ENCODE results near the gene CRIP1. TPM values are rescaled to one million over a fixed set of nuclear protein-coding genes. Genes with fewer than 3 reads are reported as not detected.
A peak's percentile ranks its signal among the peaks of the same experiment; 100 is the strongest.

CRIP1 gene
- total RNA-seq, 4 donors from 2014 or later = 28.6 to 140 (median 76.2) TPM

GRCh38 chr14:105500036-105500725 lies 13.5 kb downstream of the CRIP1 start:
- Histone ChIP-seq H3K4me3 (no peak overlapping the region), H3K4me1 (peaks cover 13% of the 10 kb centered on the region), H3K27ac (no peak overlapping the region), H3K9me3 (no peaks in the 10 kb centered on the region), H3K36me3 (peaks cover 6% of the 10 kb centered on the region), H3K27me3 (no peaks in the 10 kb centered on the region)
- WGBS = 86% methylated on average over 18 of the region's 21 CpGs
- no peak for DNase-seq (ENCODE audit: low spot score in 2 of 2)
- TF ChIP-seq EP300 (IDR thresholded peaks at IDR 0.05) (no peak), CTCF (IDR thresholded peaks at IDR 0.05) (no peak), POLR2AphosphoS5 (IDR thresholded peaks at IDR 0.05) (no peak), POLR2A (IDR thresholded peaks at IDR 0.05) (no peak)

DNA sequence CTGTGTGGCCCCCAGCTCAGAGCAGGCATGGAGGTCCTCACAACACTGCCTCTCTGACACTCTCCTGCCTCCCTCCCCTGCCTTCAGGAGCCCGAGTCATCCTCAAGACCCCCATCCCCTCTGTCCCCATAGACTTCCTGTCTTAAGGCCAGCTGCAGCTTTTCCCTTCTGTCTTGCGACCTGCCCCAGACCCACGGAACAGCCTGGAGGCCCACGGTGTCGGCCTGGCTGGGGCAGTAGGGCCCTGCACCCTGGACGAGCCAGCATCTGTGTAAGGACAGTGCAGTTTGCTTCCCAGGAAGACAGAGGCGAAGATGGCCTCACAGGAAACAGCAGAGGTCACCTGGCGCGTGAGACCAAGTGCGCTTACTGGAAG lies 14.0 kb downstream of the CRIP1 start:
- Histone ChIP-seq H3K4me3 (no peak overlapping the region), H3K4me1 (peaks cover 9% of the 10 kb centered on the region), H3K9me3 (no peaks in the 10 kb centered on the region), H3K27ac (no peak overlapping the region), H3K27me3 (no peaks in the 10 kb centered on the region), H3K36me3 (peaks cover 6% of the 10 kb centered on the region)
- WGBS = 84% methylated on average over 10 of the region's 10 CpGs
- peak in 1 of 2 donors; percentile 64 for DNase-seq (ENCODE audit: low spot score in 2 of 2)
- TF ChIP-seq POLR2AphosphoS5 (IDR thresholded peaks at IDR 0.05) (no peak), EP300 (IDR thresholded peaks at IDR 0.05) (no peak), POLR2A (IDR thresholded peaks at IDR 0.05) (no peak), CTCF (IDR thresholded peaks at IDR 0.05) (no peak)

- H3K4me3 ChIP-seq = no peak overlapping the region
- no peak overlapping the region for H3K27ac ChIP-seq
- H3K4me1 ChIP-seq = no peaks in the 10 kb centered on the region
- no peak for TF ChIP-seq CTCF (IDR thresholded peaks at IDR 0.05)
- no peak for TF ChIP-seq POLR2AphosphoS5 (IDR thresholded peaks at IDR 0.05)
- TF ChIP-seq POLR2A (IDR thresholded peaks at IDR 0.05) = no peak
- no peak for TF ChIP-seq EP300 (IDR thresholded peaks at IDR 0.05)
- DNase-seq (ENCODE audit: low spot score in 2 of 2) = peak in 1 of 2 donors; percentile 62
- H3K36me3 ChIP-seq = peaks cover 6% of the 10 kb centered on the region
- no peaks in the 10 kb centered on the region for H3K27me3 ChIP-seq
- 86% methylated on average over 13 of the region's 13 CpGs for WGBS
- no peaks in the 10 kb centered on the region for H3K9me3 ChIP-seq
Measured at GRCh38 chr14:105501504-105502291, 15.0 kb downstream of the CRIP1 start.

- no peaks in the 10 kb centered on the region for H3K4me1 ChIP-seq
- H3K4me3 ChIP-seq = no peak overlapping the region
- 76% methylated on average over 12 of the region's 18 CpGs for WGBS
- no peak overlapping the region for H3K27ac ChIP-seq
- peaks cover 6% of the 10 kb centered on the region for H3K36me3 ChIP-seq
- TF ChIP-seq EP300 (IDR thresholded peaks at IDR 0.05) (no peak), POLR2A (IDR thresholded peaks at IDR 0.05) (no peak), POLR2AphosphoS5 (IDR thresholded peaks at IDR 0.05) (no peak), CTCF (IDR thresholded peaks at IDR 0.05) (no peak)
- DNase-seq (ENCODE audit: low spot score in 2 of 2) = peak in 1 of 2 donors; percentile 62
- H3K27me3 ChIP-seq = no peaks in the 10 kb centered on the region
- H3K9me3 ChIP-seq = no peaks in the 10 kb centered on the region
Measured at GRCh38 chr14:105502446-105503295, 16.0 kb downstream of the CRIP1 start.

All from suprapubic skin (tissue), 4 donors.